Hematopoietic multipotent progenitor cell (in vitro differentiated cells): Measurements from ENCODE around the gene ATRNL1. TPM values are rescaled to one million over a fixed set of nuclear protein-coding genes. Genes with fewer than 3 reads are reported as not detected.
A peak's percentile ranks its signal among the peaks of the same experiment; 100 is the strongest.
"Not testable (repeated sequence)": the region's sequence is repeated elsewhere in the genome, so short reads cannot be mapped to it uniquely, and the experiment has no call there.

ENCODE experiments used
- DNase-seq, 3 donors: peaks; one replicate each; pipeline ENCODE4 v3.0.0-alpha.2; 2011 to 2015; ENCODE audit warnings: low read depth in 2 of 3, low spot score in 2 of 3
- total RNA-seq: library from RNA; depleted of rRNA; stranded (reverse); fragments of >200 nt; gene quantifications from one replicate; pipeline ENCODE4 v1.2.3, GENCODE V29; 2012

The ATRNL1 gene
- total RNA-seq, 1 donor = under 0.01 TPM

- no peak for DNase-seq
Measured at GRCh38 chr10:115092258-115092554, 959 bp upstream of the ATRNL1 start.

GRCh38 chr10:115092555-115093285, 445 bp upstream of the ATRNL1 start:
- DNase-seq = peak in 2 of 3 donors; percentile 29

GRCh38 chr10:115093776-115094408, 727 bp downstream of the ATRNL1 start:
- DNase-seq = no peak

- no peak for DNase-seq
Measured at GRCh38 chr10:115094416-115095140, 1.4 kb downstream of the ATRNL1 start.

GRCh38 chr10:115095758-115096157, 2.6 kb downstream of the ATRNL1 start:
- DNase-seq = no peak

- DNase-seq = no peak
Measured at GRCh38 chr10:115103700-115104099, 10.5 kb downstream of the ATRNL1 start.

- DNase-seq = not testable (repeated sequence)
Measured at GRCh38 chr10:115105411-115105810, 12.2 kb downstream of the ATRNL1 start.

- no peak for DNase-seq
Measured at GRCh38 chr10:115107830-115108229, 14.7 kb downstream of the ATRNL1 start.

GRCh38 chr10:115117301-115117700, 24.1 kb downstream of the ATRNL1 start:
- DNase-seq = no peak

GRCh38 chr10:115118346-115118745, 25.2 kb downstream of the ATRNL1 start:
- no peak for DNase-seq

- no peak for DNase-seq
Measured at GRCh38 chr10:115125505-115125904, 32.3 kb downstream of the ATRNL1 start.

GRCh38 chr10:115129752-115130151, 36.6 kb downstream of the ATRNL1 start:
- DNase-seq = peak in 2 of 3 donors; percentile 33 to 66

GRCh38 chr10:115136616-115137015, 43.5 kb downstream of the ATRNL1 start:
- no peak for DNase-seq

- peak in 2 of 3 donors; percentile 3 to 35 for DNase-seq
Measured at GRCh38 chr10:115141254-115141653, 48.1 kb downstream of the ATRNL1 start.

GRCh38 chr10:115157357-115157756, 64.2 kb downstream of the ATRNL1 start:
- DNase-seq = no peak

- DNase-seq = no peak
Measured at GRCh38 chr10:115163129-115163528, 70.0 kb downstream of the ATRNL1 start.

- no peak for DNase-seq
Measured at GRCh38 chr10:115164220-115164619, 71.1 kb downstream of the ATRNL1 start.

- no peak for DNase-seq
Measured at GRCh38 chr10:115167751-115168150, 74.6 kb downstream of the ATRNL1 start.

- peak in 1 of 3 donors; percentile 21 for DNase-seq
Measured at GRCh38 chr10:115171392-115171960, 78.3 kb downstream of the ATRNL1 start.

GRCh38 chr10:115173915-115174443, 80.8 kb downstream of the ATRNL1 start:
- DNase-seq = no peak

GRCh38 chr10:115207276-115207675, 114.1 kb downstream of the ATRNL1 start:
- not testable (repeated sequence) for DNase-seq
